Stimulated activated CD4-positive, alpha-beta T cell treated with anti-CD3 and anti-CD28 coated beads, Interleukin-15, amount 100 ng/mL, for 24 hours (primary cell): Measurements from ENCODE around the gene NCKIPSD.
A peak's percentile ranks its signal among the peaks of the same experiment; 100 is the strongest.

Source experiments
- DNase-seq: peaks from one replicate; pipeline ENCODE4 v3.0.0-alpha.2; 2020

NCKIPSD gene

DNA sequence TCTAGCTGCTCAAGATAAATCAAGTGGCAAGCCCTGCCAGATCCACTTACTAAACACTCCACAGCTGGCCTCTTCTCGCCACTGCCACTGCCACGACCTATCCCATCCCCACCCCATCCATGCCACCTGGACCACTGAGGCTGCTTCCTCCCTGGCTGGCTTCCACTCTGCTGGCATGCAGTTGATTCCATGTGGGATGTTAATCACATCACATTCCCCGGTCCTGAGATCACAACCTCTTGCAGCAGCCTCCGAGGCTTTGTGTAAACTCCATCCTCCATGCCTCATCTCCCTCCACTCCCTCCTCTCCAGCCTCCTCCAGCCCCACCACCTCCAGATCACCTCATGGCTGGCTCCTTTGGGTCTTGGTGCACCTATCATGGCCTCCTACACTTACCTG lies 7.7 kb downstream of the NCKIPSD start:
- no peak for DNase-seq

GRCh38 chr3:48674505-48674904 lies 11.2 kb downstream of the NCKIPSD start:
- DNase-seq, result no peak

DNA sequence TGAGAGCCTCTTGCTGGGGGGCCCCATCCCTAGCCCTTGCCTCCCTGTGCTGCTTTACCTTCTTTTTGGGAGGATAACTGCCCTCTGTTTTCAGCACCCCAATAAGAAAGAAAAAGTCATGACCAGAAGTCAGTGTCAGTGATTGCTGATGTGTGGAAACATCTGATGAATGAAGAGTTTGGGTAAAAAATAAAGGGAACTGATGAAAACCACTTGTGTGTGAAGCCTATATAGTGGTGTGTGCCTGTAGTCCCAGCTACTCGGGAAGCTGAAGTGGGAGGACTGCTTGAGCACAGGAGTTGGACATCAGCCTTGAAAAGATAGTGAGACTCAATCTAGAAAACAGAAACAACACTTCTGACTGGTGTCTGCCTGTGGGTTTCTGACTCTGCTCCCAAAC lies 13.2 kb downstream of the NCKIPSD start:
- DNase-seq, result no peak

DNA sequence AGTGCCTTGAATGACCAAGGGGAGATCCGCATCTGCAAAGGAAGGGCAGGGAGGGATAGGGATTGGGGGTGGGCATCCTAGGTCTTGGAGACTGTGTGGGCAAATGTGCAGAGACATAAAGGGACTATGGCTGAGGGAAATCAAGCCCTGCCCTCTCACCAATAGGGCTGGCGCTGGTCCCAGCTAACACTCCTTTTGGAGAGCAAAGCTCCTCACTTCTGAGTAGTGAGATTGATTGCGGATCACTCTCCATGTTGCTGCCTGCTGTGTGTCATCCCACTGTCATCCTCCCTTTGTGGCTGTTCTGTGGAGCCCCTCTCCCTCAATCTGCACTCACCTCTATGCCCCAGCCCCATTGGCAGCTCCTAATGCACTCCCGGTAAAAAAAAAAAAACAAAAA lies 20.8 kb downstream of the NCKIPSD start:
- no peak for DNase-seq

- no peak for DNase-seq
Measured at GRCh38 chr3:48664313-48664644, 21.4 kb downstream of the NCKIPSD start.

DNA sequence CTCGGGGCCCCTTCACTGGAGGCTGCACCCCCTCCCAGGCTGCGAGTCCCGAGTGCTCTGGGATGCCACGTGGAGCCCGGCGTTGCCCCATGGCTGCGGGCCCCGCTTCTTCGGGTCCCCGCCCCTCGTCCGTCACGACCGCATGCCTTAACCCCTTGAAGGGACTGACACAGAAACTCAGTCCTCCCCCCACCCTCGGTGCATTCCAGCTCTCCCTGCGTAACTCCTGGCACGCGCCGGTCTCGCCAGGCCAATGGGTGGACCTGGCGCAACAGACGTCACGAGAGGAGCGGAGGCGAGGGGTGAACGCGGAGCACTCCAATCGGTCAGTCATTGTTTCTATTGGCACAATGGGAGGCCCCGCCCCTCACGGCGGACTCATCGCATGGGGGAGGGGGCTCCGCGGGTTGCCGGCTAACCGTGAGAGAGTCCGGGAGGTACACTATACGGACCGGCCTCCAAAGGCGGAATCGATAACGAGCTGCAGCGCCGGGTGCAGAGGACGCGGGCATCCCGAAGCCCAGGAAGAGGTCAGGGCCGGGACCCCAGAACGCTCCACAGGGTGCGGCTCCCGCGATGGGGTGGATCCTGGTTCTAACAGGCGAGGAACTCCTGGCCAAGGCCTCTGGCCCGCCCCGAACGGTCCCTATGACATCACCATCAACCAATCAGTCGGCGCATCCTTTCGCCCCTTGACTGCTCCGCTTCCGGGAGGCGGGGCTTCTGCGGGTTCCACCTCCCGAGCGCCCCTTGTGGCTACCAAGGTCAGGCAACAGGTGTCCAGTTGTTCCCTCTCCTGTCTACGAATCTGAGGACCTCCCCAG lies 22.0 kb downstream of the NCKIPSD start:
- peak; percentile 95 for DNase-seq

GRCh38 chr3:48662753-48663488 lies 22.8 kb downstream of the NCKIPSD start, which contains the start of gene CELSR3:
Gene CELSR3 (minus strand): TSS chr3:48662886. CDS start chr3:48662634, 252 bp downstream.
- DNase-seq, result peak; percentile 75

DNA sequence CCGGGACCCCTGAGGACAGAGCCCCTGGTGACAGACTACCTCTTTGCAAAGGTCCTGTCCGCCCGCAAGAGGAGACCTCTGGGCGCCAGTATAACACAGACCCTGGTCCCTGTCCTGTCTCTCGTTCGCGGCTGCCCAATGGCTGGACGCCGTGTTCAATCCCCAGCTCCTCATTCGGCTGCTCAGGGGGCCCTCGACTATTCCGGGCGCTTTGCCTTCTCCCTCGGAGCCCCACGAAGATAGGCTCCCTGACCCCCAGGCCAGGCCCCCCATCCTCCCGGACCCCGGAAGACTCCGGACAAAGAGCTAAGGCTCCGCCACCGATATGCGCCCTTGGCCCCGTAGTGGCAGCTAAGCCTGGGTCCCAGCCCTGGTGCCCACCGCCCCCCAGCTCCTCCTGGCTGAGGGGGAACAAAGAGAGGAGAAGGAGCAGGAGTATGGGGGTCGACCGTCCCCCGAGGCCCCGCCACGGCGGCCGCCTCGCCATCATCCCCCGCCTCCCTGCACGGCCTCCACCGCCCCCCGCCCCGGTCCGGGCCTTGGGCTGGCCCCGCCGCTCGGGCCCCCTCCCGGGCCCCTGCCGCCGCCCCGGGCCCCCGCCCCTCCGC lies 23.5 kb downstream of the NCKIPSD start:
- no peak for DNase-seq

DNA sequence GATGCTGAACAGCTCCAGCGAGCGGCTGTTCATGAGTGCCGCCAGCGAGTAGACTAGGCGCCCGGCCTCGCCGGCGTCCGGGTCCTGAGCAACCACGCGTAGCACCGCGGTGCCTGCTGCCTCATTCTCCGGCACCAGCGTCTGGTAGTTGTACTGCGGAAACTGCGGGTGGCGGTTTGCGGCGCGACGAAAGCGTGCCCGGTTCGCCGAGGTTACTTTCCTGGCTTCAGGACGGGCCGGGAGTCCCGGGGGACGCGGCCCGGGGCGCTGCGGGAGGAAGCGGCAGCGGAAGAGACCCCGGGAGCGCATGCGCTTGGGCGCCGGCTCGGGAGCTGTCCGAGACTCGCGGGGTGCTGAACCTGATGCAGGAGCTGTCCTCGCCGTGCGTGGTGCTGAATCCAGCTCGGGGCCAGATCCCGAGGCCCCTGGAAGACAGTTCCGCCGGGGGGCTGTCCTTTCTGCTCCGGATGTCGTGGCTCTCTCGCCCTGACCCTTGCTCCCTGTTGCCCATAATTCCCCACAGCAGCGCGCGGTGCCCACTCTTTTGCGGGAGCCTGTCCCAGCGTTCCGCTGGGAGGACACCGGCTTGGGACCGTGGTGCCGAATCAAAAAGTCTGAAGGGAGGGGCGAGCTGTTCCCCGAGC lies 24.1 kb downstream of the NCKIPSD start:
- DNase-seq, result peak; percentile 76

- DNase-seq, result no peak
Measured at GRCh38 chr3:48660800-48661400, 24.8 kb downstream of the NCKIPSD start.

- peak; percentile 54 for DNase-seq
Measured at GRCh38 chr3:48656841-48657281, 28.9 kb downstream of the NCKIPSD start.

GRCh38 chr3:48656061-48656840 lies 29.5 kb downstream of the NCKIPSD start:
- peak; percentile 91 for DNase-seq

- peak; percentile 72 for DNase-seq
Measured at GRCh38 chr3:48655606-48656005, 30.1 kb downstream of the NCKIPSD start.

- DNase-seq, result no peak
Measured at GRCh38 chr3:48655063-48655462, 30.7 kb downstream of the NCKIPSD start.

GRCh38 chr3:48652923-48653715 lies 32.6 kb downstream of the NCKIPSD start:
- no peak for DNase-seq

DNA sequence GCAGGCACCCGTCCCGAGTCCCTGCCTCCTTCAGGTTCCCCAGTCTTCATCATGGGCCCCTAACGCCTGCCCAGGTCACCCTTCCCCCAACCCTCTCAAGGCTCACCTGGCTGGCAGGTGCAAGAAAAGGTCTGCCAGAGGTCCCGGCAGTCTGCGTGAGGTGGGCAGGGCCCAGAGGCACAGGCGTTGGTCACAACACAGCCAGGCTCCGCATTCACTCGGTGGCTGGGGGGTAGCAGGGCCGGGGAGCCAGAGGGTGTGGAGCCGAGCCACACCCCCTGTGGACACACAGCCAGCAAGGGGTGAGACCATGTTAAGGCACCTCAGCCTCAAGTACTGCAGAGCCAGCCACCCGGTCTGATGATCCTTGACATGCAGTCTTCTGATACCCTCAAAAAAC lies 33.9 kb downstream of the NCKIPSD start:
- DNase-seq, result no peak

DNA sequence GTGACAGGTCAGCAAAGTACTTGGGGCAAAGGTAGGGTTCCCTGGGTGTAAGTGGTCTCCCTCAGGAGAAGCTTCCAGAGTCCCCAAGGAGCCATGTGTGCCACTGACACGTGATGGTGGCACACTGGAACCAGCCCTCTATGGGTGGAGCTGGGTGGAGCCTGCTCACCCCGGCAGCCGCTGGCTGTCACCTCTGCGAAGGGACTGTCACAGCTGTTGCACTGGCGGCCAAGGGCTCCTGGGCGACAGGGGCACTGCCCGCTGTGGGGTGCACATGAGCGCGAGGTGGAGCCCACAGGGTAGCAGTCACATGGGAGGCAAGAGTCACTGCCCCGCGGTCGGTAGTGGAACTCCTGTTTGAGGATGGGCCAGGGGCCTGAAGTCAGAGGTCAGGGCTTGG lies 35.0 kb downstream of the NCKIPSD start:
- no peak for DNase-seq

GRCh38 chr3:48648188-48648850 lies 37.4 kb downstream of the NCKIPSD start:
- no peak for DNase-seq

DNA sequence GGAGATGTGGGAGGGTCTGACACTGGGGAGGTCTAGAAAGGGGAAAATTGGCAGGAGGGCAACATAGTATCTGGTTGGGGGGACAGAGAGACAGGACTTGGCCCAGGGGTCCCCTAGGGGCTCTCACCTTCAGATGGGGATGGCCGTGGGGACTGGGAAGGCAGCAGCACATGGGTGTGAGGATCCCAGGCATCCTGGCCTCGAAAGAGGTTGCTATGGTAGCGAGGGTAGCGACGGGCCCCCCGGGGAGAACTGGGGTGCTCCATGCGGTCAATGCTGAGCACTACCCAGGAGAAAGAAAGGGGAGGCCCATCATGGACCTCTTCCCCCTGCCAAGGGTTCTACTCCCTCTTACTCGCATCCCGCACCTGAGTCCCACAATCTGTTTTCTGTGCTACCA lies 38.0 kb downstream of the NCKIPSD start:
- no peak for DNase-seq

DNA sequence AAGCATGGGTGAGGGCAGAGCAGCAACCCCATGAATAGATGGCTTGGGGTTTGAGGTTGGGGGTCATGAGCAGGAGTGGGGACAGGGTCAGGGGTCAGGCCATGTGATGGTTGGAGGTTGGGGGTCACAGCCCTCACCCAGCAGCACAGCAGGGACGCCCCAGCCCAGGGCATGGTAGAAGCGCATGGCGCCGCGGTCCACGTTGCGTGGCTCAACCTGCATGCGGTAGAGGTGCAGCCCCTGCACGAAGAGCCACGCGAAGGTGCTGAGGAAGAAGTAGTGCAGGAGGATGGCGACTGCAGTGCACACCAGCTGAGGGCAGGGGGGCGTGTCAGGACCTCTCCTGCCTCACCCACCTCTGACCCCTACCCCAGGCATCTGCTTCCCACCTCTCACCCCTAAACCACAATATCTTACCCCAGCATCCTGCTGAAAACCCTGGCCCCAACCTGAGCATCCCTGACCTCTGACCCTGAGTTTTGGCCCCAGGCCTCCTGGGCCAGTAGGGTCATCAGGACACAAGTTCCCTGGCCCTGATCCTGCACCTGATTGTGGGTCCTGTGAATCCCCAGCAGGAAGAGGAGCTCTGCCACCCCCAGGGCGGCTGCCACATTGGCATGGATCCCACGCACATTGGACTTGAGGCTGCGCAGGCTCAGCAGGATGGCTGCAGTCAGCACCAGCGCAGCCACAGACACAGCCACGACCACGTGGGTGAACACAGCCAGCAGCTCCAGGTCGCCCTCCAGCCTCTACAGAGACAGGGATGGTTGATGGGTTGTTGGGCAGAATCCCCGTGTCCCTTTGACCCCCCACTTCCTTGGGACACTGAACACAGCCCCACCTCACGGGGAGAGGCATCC lies 40.6 kb downstream of the NCKIPSD start:
- no peak for DNase-seq
